Ovary (tissue), 3 donors: Measurements from ENCODE around the gene SH3TC2.

ENCODE experiments used
- CTCF ChIP-seq, 3 donors: fragments of 450-650 bp in 2 of 3; fragments of 200-600 bp in 1 of 3; IDR thresholded peaks; one replicate each; pipeline versions ENCODE4 v1.5.1 to v1.8.0; 2016 to 2022; ENCODE audit warnings: antibody characterized with exemption in 3 of 3, mild to moderate bottlenecking in 1 of 3
- EP300 ChIP-seq: sonication (generic); formaldehyde crosslinking; IDR thresholded peaks from one replicate; pipeline ENCODE4 v1.6.1; 2017; ENCODE audit warnings: antibody characterized with exemption
- POLR2A ChIP-seq: fragments of 450-650 bp; IDR thresholded peaks from one replicate; pipeline ENCODE4 v1.6.1; 2017; ENCODE audit warnings: antibody characterized with exemption, mild to moderate bottlenecking, moderate library complexity
- donor health status: DM: no; HTN: no; CAD: no.

- TF ChIP-seq POLR2A (no peak), CTCF (IDR thresholded peaks at IDR 0.05) (no peak), EP300 (no peak)
Observed at GRCh38 chr5:148984345-148984744, 78.5 kb downstream of the SH3TC2 start.
